Measurements from ENCODE around the gene ATE1.
"Not testable (repeated sequence)": the region's sequence is repeated elsewhere in the genome, so short reads cannot be mapped to it uniquely, and the experiment has no call there.

ATE1 gene

GRCh38 chr10:121833387-121833786, 94.4 kb downstream of the ATE1 start:
- in situ Hi-C loops (cut with HindIII; ENCODE audit: low sequenced_read_pairs) = no loop called here

- in situ Hi-C loops (cut with HindIII; ENCODE audit: low sequenced_read_pairs) = no loop called here
These were observed 95.2 kb downstream of the ATE1 start for GRCh38 chr10:121832647-121833046.

- in situ Hi-C loops (cut with HindIII; ENCODE audit: low sequenced_read_pairs) = no loop called here
These were observed 96.1 kb downstream of the ATE1 start for GRCh38 chr10:121831777-121832176.

- in situ Hi-C loops (cut with HindIII; ENCODE audit: low sequenced_read_pairs) = no loop called here
These were observed 96.6 kb downstream of the ATE1 start for GRCh38 chr10:121831237-121831636.

- in situ Hi-C loops (cut with HindIII; ENCODE audit: low sequenced_read_pairs) = no loop called here
These were observed 97.7 kb downstream of the ATE1 start for GRCh38 chr10:121830101-121830500.

- in situ Hi-C loops (cut with HindIII; ENCODE audit: low sequenced_read_pairs) = no loop called here
These were observed 99.8 kb downstream of the ATE1 start for GRCh38 chr10:121828045-121828444.

- in situ Hi-C loops (cut with HindIII; ENCODE audit: low sequenced_read_pairs) = not testable (repeated sequence)
These were observed 101.1 kb downstream of the ATE1 start for GRCh38 chr10:121826773-121827172.

- in situ Hi-C loops (cut with HindIII; ENCODE audit: low sequenced_read_pairs) = no loop called here
These were observed 103.8 kb downstream of the ATE1 start for GRCh38 chr10:121823993-121824463.

- in situ Hi-C loops (cut with HindIII; ENCODE audit: low sequenced_read_pairs) = no loop called here
These were observed 105.1 kb downstream of the ATE1 start for GRCh38 chr10:121822724-121823123.

GRCh38 chr10:121822180-121822579, 105.7 kb downstream of the ATE1 start:
- in situ Hi-C loops (cut with HindIII; ENCODE audit: low sequenced_read_pairs) = no loop called here

GRCh38 chr10:121819049-121819448, 108.8 kb downstream of the ATE1 start:
- in situ Hi-C loops (cut with HindIII; ENCODE audit: low sequenced_read_pairs) = no loop called here

GRCh38 chr10:121818599-121818998, 109.2 kb downstream of the ATE1 start:
- in situ Hi-C loops (cut with HindIII; ENCODE audit: low sequenced_read_pairs) = no loop called here

GRCh38 chr10:121816197-121816596, 111.6 kb downstream of the ATE1 start:
- in situ Hi-C loops (cut with HindIII; ENCODE audit: low sequenced_read_pairs) = no loop called here

GRCh38 chr10:121813857-121814256, 114.0 kb downstream of the ATE1 start:
- in situ Hi-C loops (cut with HindIII; ENCODE audit: low sequenced_read_pairs) = no loop called here

- in situ Hi-C loops (cut with HindIII; ENCODE audit: low sequenced_read_pairs) = no loop called here
These were observed 114.5 kb downstream of the ATE1 start for GRCh38 chr10:121813211-121813815.

- in situ Hi-C loops (cut with HindIII; ENCODE audit: low sequenced_read_pairs) = no loop called here
These were observed 115.8 kb downstream of the ATE1 start for GRCh38 chr10:121812031-121812430.

- in situ Hi-C loops (cut with HindIII; ENCODE audit: low sequenced_read_pairs) = no loop called here
These were observed 116.4 kb downstream of the ATE1 start for GRCh38 chr10:121811386-121811785.

- in situ Hi-C loops (cut with HindIII; ENCODE audit: low sequenced_read_pairs) = no loop called here
These were observed 119.0 kb downstream of the ATE1 start for GRCh38 chr10:121808835-121809234.

- in situ Hi-C loops (cut with HindIII; ENCODE audit: low sequenced_read_pairs) = no loop called here
These were observed 123.4 kb downstream of the ATE1 start for GRCh38 chr10:121804460-121804859.

GRCh38 chr10:121803611-121804010, 124.2 kb downstream of the ATE1 start:
- in situ Hi-C loops (cut with HindIII; ENCODE audit: low sequenced_read_pairs) = no loop called here

- in situ Hi-C loops (cut with HindIII; ENCODE audit: low sequenced_read_pairs) = no loop called here
These were observed 127.0 kb downstream of the ATE1 start for GRCh38 chr10:121800831-121801230.

GRCh38 chr10:121800146-121800545, 127.7 kb downstream of the ATE1 start:
- in situ Hi-C loops (cut with HindIII; ENCODE audit: low sequenced_read_pairs) = no loop called here

GRCh38 chr10:121797490-121797889, 130.3 kb downstream of the ATE1 start:
- in situ Hi-C loops (cut with HindIII; ENCODE audit: low sequenced_read_pairs) = no loop called here
